ENCODE data around the gene BBLN.
"Not testable (repeated sequence)": the region's sequence is repeated elsewhere in the genome, so short reads cannot be mapped to it uniquely, and the experiment has no call there.

The BBLN gene

GRCh38 chr9:128124873-128125579 lies 35.0 kb upstream of the BBLN start:
- FAIRE-seq: no peak

- no peak for FAIRE-seq
These were observed 34.3 kb upstream of the BBLN start for GRCh38 chr9:128125580-128126354.

GRCh38 chr9:128127568-128127989 lies 32.5 kb upstream of the BBLN start, which contains the start of gene PTGES2:
Gene PTGES2, minus strand, starts transcription at chr9:128127729. Its CDS starts 12 bp downstream, at chr9:128127717.
- no peak for FAIRE-seq

GRCh38 chr9:128127990-128128835 lies 31.9 kb upstream of the BBLN start:
- FAIRE-seq: no peak

GRCh38 chr9:128128836-128129590 lies 31.1 kb upstream of the BBLN start:
- no peak for FAIRE-seq

GRCh38 chr9:128129976-128130590 lies 30.0 kb upstream of the BBLN start:
- not testable (repeated sequence) for FAIRE-seq

- not testable (repeated sequence) for FAIRE-seq
These were observed 29.4 kb upstream of the BBLN start for GRCh38 chr9:128130651-128131050.

GRCh38 chr9:128131346-128131745 lies 28.7 kb upstream of the BBLN start:
- not testable (repeated sequence) for FAIRE-seq

GRCh38 chr9:128132139-128132538 lies 27.9 kb upstream of the BBLN start:
- FAIRE-seq: not testable (repeated sequence)

- FAIRE-seq: not testable (repeated sequence)
These were observed 24.5 kb upstream of the BBLN start for GRCh38 chr9:128135561-128135960.

GRCh38 chr9:128136816-128137793 lies 23.0 kb upstream of the BBLN start:
- no peak for FAIRE-seq

- no peak for FAIRE-seq
These were observed 22.1 kb upstream of the BBLN start for GRCh38 chr9:128138001-128138400.

- no peak for FAIRE-seq
These were observed 20.4 kb upstream of the BBLN start for GRCh38 chr9:128139621-128140020.

- no peak for FAIRE-seq
These were observed 18.5 kb upstream of the BBLN start for GRCh38 chr9:128141604-128142003.

- no peak for FAIRE-seq
These were observed 18.0 kb upstream of the BBLN start for GRCh38 chr9:128142061-128142460.

GRCh38 chr9:128142596-128142995 lies 17.5 kb upstream of the BBLN start:
- FAIRE-seq: no peak

GRCh38 chr9:128143525-128144238 lies 16.4 kb upstream of the BBLN start:
- no peak for FAIRE-seq

GRCh38 chr9:128144239-128145181 lies 15.6 kb upstream of the BBLN start:
- no peak for FAIRE-seq

GRCh38 chr9:128145536-128145935 lies 14.5 kb upstream of the BBLN start:
- no peak for FAIRE-seq
